RPMI8226 (cell line): Measurements from ENCODE around the gene ZXDB.
"Not testable (repeated sequence)": the region's sequence is repeated elsewhere in the genome, so short reads cannot be mapped to it uniquely, and the experiment has no call there.

Experiments
- DNase-seq: peaks from one replicate; pipeline ENCODE4 v3.0.0-alpha.2; 2015

The ZXDB gene

GRCh38 chrX:57591284-57592159 lies at the start of gene ZXDB:
Gene ZXDB, plus strand, starts transcription at chrX:57592011. Its CDS starts 38 bp downstream, at chrX:57592049.
- DNase-seq = peak; percentile 9

GRCh38 chrX:57565198-57565597 lies 26.6 kb upstream of the ZXDB start:
- DNase-seq = no peak

GRCh38 chrX:57573754-57574153 lies 18.1 kb upstream of the ZXDB start:
- DNase-seq = peak; percentile 17

GRCh38 chrX:57582948-57583347 lies 8.9 kb upstream of the ZXDB start:
- not testable (repeated sequence) for DNase-seq

- no peak for DNase-seq
Measured at GRCh38 chrX:57583477-57583876, 8.3 kb upstream of the ZXDB start.

- DNase-seq = no peak
Measured at GRCh38 chrX:57586360-57586759, 5.5 kb upstream of the ZXDB start.

GRCh38 chrX:57587062-57587461 lies 4.7 kb upstream of the ZXDB start:
- no peak for DNase-seq

GRCh38 chrX:57587607-57588006 lies 4.2 kb upstream of the ZXDB start:
- no peak for DNase-seq

- peak; percentile 38 for DNase-seq
Measured at GRCh38 chrX:57592160-57592893, 516 bp downstream of the ZXDB start.

GRCh38 chrX:57592894-57593215 lies 1.0 kb downstream of the ZXDB start:
- peak; percentile 64 for DNase-seq

- no peak for DNase-seq
Measured at GRCh38 chrX:57595381-57595811, 3.6 kb downstream of the ZXDB start.

- DNase-seq = no peak
Measured at GRCh38 chrX:57596109-57596508, 4.3 kb downstream of the ZXDB start.

- DNase-seq = no peak
Measured at GRCh38 chrX:57596516-57596915, 4.7 kb downstream of the ZXDB start.

GRCh38 chrX:57607295-57608187 lies 15.7 kb downstream of the ZXDB start:
- DNase-seq = no peak

- DNase-seq = not testable (repeated sequence)
Measured at GRCh38 chrX:57613351-57613750, 21.5 kb downstream of the ZXDB start.

GRCh38 chrX:57629438-57629837 lies 37.6 kb downstream of the ZXDB start:
- DNase-seq = not testable (repeated sequence)

GRCh38 chrX:57640674-57641016 lies 48.8 kb downstream of the ZXDB start:
- DNase-seq = no peak

- DNase-seq = no peak
Measured at GRCh38 chrX:57641338-57641737, 49.5 kb downstream of the ZXDB start.

- no peak for DNase-seq
Measured at GRCh38 chrX:57643698-57644097, 51.9 kb downstream of the ZXDB start.

GRCh38 chrX:57647020-57647419 lies 55.2 kb downstream of the ZXDB start:
- DNase-seq = no peak
